DOHH2 (cell line): ENCODE results near the gene TUBB1.

ENCODE experiments used
- H3F3A ChIP-seq: fragments of 200-600 bp; sonication (generic), shearing (Covaris generic); 2 replicates; pipeline ENCODE4 v1.6.0; 2016; ENCODE audit warnings: antibody characterized with exemption, mild to moderate bottlenecking; ENCODE audit not compliant: control insufficient read depth, insufficient read depth
- H3K27ac ChIP-seq: fragments of 200-600 bp; sonication (generic); 2 replicates; pipeline ENCODE4 v1.5.1; 2014; ENCODE audit warnings: low read depth, mild to moderate bottlenecking, low read length, moderate library complexity
- H3K27me3 ChIP-seq: fragments of 200-600 bp; sonication (generic); 2 replicates; pipeline ENCODE4 v1.6.1; 2014; ENCODE audit warnings: mild to moderate bottlenecking, low read length, mixed read lengths; ENCODE audit not compliant: control insufficient read depth
- H3K36me3 ChIP-seq: fragments of 200-600 bp; sonication (generic); 2 replicates; pipeline ENCODE4 v1.6.1; 2014; ENCODE audit warnings: mild to moderate bottlenecking, low read length, moderate library complexity, mixed read lengths; ENCODE audit not compliant: control insufficient read depth
- H3K4me1 ChIP-seq: fragments of 200-600 bp; sonication (generic); 2 replicates; pipeline ENCODE4 v1.6.1; 2014; ENCODE audit warnings: mild to moderate bottlenecking, low read length, mixed read lengths; ENCODE audit not compliant: control insufficient read depth
- H3K4me2 ChIP-seq: fragments of 200-600 bp; sonication (generic); 2 replicates; pipeline ENCODE4 v1.6.0; 2014; ENCODE audit warnings: mild to moderate bottlenecking, low read length, moderate library complexity
- H3K4me3 ChIP-seq: fragments of 200-600 bp; sonication (generic); 2 replicates; pipeline ENCODE4 v1.5.1; 2014; ENCODE audit warnings: mild to moderate bottlenecking, low read length, mixed read lengths
- H3K79me2 ChIP-seq: fragments of 200-600 bp; sonication (generic); 2 replicates; pipeline ENCODE4 v1.6.1; 2014; ENCODE audit warnings: mild to moderate bottlenecking, low read length, mixed read lengths; ENCODE audit not compliant: control insufficient read depth
- H3K9me2 ChIP-seq: fragments of 200-600 bp; sonication (generic); replicated peaks from 2 replicates; pipeline ENCODE4 v1.6.1; 2014; ENCODE audit warnings: mild to moderate bottlenecking, low read length, mixed read lengths; ENCODE audit not compliant: control insufficient read depth
- H3K9me3 ChIP-seq: fragments of 200-600 bp; sonication (generic); 2 replicates; pipeline ENCODE4 v1.6.1; 2014; ENCODE audit warnings: antibody characterized with exemption, low read length, mixed read lengths; ENCODE audit not compliant: control insufficient read depth, insufficient read depth
- H4K20me1 ChIP-seq: fragments of 200-600 bp; sonication (generic); 2 replicates; pipeline ENCODE4 v1.6.0; 2014; ENCODE audit warnings: low read depth, mild to moderate bottlenecking, antibody characterized with exemption, low read length, moderate library complexity; ENCODE audit not compliant: control insufficient read depth, insufficient read depth
- EZH2phosphoT487 ChIP-seq: fragments of 200-600 bp; sonication (generic); IDR thresholded peaks from 2 replicates; pipeline ENCODE4 v1.6.1; 2017; ENCODE audit warnings: borderline replicate concordance, mild to moderate bottlenecking, antibody characterized with exemption, low read length, moderate library complexity, mixed read lengths
- TF ChIP-seq, protein P1 (sequence below): fragments of 200-600 bp; sonication (generic); IDR thresholded peaks from one replicate; pipeline ENCODE4 v1.5.1; 2014; ENCODE audit warnings: antibody characterized with exemption, mild to moderate bottlenecking, low read depth, low read length; ENCODE audit not compliant: poor library complexity, severe bottlenecking

TUBB1 gene

DNA sequence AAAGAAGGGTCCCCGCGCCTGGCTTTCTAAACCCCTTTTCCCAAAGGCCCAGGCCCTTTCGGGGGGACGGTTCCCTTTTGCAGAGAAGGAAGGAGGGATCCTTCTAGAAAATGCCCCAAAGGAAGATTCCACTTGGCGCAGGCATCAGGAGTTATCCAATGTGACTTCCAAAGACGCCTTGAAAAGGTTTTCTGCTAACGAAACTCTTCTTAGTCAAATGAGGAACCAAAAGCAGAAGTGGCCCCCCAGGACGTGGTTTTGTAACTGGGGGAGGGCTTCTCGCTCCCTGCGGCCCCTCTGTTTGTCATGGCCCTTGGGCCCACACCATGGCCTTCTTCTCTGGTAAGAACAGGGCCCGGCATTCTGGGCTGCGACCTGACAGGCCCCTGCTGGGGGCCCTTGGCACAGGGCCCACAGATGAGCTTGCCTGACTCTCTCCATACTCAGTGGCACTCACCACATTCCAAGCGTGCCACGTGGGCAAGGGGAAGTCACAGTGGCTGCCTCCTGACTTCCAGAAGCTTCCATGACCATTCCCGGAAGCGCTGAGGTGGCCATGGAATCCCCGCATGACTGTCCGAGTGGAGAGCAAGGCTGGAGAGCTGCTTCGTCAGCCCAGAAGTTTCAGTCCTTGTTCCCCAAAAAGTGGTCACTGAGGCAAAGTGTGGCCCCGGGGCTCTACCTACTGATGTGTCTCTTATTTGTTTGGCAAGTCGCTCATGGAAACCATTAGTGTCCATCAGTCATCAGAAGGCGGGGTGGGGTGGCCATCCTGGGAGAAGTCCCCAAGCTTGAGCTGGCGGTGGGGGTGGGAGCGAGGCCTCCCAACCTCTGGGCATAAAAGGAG, 11.3 kb upstream of the TUBB1 start:
- no peaks in the 10 kb centered on the region for H3K9me2 ChIP-seq
- H3K4me3 ChIP-seq, result peak overlapping the region; percentile 84
- no peak for TF ChIP-seq EZH2phosphoT487
- TF ChIP-seq, protein P1, sequence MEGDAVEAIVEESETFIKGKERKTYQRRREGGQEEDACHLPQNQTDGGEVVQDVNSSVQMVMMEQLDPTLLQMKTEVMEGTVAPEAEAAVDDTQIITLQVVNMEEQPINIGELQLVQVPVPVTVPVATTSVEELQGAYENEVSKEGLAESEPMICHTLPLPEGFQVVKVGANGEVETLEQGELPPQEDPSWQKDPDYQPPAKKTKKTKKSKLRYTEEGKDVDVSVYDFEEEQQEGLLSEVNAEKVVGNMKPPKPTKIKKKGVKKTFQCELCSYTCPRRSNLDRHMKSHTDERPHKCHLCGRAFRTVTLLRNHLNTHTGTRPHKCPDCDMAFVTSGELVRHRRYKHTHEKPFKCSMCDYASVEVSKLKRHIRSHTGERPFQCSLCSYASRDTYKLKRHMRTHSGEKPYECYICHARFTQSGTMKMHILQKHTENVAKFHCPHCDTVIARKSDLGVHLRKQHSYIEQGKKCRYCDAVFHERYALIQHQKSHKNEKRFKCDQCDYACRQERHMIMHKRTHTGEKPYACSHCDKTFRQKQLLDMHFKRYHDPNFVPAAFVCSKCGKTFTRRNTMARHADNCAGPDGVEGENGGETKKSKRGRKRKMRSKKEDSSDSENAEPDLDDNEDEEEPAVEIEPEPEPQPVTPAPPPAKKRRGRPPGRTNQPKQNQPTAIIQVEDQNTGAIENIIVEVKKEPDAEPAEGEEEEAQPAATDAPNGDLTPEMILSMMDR, result no peak
- H3F3A ChIP-seq, result peaks cover 9% of the 10 kb centered on the region
- peak overlapping the region; percentile 88 for H3K27ac ChIP-seq
- no peaks in the 10 kb centered on the region for H3K9me3 ChIP-seq
- no peaks in the 10 kb centered on the region for H3K27me3 ChIP-seq
- peaks cover 30% of the 10 kb centered on the region for H3K36me3 ChIP-seq
- peaks cover 67% of the 10 kb centered on the region for H3K4me1 ChIP-seq
- H4K20me1 ChIP-seq, result peaks cover 14% of the 10 kb centered on the region; the same call in 1 of the 2 replicates
- H3K4me2 ChIP-seq, result peak overlapping the region; percentile 91
- H3K79me2 ChIP-seq, result peaks cover 40% of the 10 kb centered on the region

DNA sequence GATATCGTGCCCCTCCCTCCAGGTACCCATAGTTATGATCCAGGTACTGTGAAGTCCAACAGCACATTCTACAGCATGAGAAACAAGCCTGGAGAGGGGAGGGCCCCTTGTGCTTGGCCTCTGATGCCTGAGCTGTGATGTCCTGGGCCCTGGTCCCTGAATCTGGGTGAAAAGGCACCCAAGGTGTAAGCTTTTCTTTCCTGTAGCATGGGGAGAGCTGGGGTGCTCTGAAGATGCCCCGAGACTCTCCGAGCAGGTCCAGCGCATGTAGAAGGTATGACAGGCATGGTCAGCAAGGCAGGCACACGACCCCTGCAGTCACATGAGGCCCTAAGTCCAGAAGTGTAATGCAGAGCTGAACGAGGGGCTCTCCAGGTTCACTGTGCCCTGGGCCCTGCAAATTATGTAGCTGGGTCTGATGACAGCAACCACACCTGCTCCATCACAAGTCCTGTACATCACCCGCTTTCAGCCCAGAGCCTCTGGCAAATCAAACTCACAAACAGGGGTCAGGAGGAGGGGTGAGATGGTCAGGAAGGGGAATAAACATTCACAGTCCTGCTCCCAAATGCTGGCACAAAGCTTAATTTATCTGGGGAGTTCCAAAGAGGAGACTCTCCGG, 10.4 kb upstream of the TUBB1 start:
- H4K20me1 ChIP-seq, result peaks cover 5% of the 10 kb centered on the region; the same call in 1 of the 2 replicates
- H3K9me2 ChIP-seq, result no peaks in the 10 kb centered on the region
- H3K36me3 ChIP-seq, result peaks cover 21% of the 10 kb centered on the region
- H3K79me2 ChIP-seq, result peaks cover 30% of the 10 kb centered on the region
- peaks cover 59% of the 10 kb centered on the region for H3K4me1 ChIP-seq
- no peaks in the 10 kb centered on the region for H3K9me3 ChIP-seq
- peak overlapping the region; percentile 91; the same call in 1 of the 2 replicates for H3K4me2 ChIP-seq
- no peak overlapping the region for H3K4me3 ChIP-seq
- TF ChIP-seq, protein P1, result no peak
- TF ChIP-seq EZH2phosphoT487, result no peak
- peaks cover 9% of the 10 kb centered on the region for H3F3A ChIP-seq
- H3K27me3 ChIP-seq, result no peaks in the 10 kb centered on the region
- no peak overlapping the region for H3K27ac ChIP-seq

DNA sequence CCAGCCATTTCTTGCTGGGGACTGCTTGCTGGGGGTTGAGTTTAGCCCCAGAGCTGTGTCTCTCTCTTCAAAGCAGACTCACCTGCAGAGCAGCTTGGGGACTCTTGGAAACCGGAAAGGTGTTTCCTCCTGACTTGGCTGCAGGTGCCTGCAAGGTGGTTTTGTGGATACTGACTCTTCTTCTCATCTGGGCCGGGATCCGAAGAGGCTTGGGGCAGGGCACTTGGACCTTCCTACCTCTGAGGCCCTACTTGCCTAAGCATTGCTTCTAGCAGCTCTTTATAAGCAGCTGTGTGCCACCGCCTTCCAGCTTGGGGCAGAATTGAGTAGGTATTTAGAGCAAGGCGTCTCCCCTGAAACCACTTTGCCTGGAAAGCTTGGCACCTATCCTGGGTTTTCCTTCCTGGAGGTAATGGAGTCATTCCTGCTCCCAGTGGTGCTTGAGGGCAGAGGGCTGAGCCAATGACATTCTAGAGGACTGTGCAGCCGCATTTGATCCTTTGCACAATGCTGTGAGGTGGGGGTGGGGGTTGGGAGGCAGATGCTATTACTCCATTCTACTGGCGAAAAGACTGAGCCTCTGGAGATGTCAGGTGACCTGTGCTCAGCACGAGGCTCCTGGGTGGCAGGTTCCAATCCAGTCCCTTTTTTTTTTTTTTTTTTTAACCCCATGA, 8.8 kb upstream of the TUBB1 start:
- peaks cover 13% of the 10 kb centered on the region for H3K36me3 ChIP-seq
- no peaks in the 10 kb centered on the region for H3K27me3 ChIP-seq
- TF ChIP-seq, protein P1, result no peak
- no peak for TF ChIP-seq EZH2phosphoT487
- H3K27ac ChIP-seq, result no peak overlapping the region
- no peak overlapping the region for H3K4me2 ChIP-seq
- no peaks in the 10 kb centered on the region for H3K9me3 ChIP-seq
- H3K4me3 ChIP-seq, result no peak overlapping the region
- H3F3A ChIP-seq, result peaks cover 5% of the 10 kb centered on the region
- no peaks in the 10 kb centered on the region for H3K9me2 ChIP-seq
- H4K20me1 ChIP-seq, result no peaks in the 10 kb centered on the region
- H3K79me2 ChIP-seq, result peaks cover 15% of the 10 kb centered on the region
- H3K4me1 ChIP-seq, result peaks cover 42% of the 10 kb centered on the region
